Endodermal cell (in vitro differentiated cells): ENCODE measurements around the gene FBXW4. TPM values are rescaled to one million over a fixed set of nuclear protein-coding genes. Genes with fewer than 3 reads are reported as not detected.

Experiments
- DNase-seq: peaks from one replicate; pipeline ENCODE4 v3.0.0-alpha.2; 2017
- H3K27ac ChIP-seq: 2 replicates; pipeline ENCODE4 v1.5.1; 2013; ENCODE audit warnings: mild to moderate bottlenecking, low read depth, low read length, moderate library complexity
- H3K27me3 ChIP-seq: 2 replicates; pipeline ENCODE4 v1.6.1; 2013; ENCODE audit warnings: mild to moderate bottlenecking, low read length, moderate library complexity; ENCODE audit not compliant: insufficient read depth, control insufficient read depth, poor library complexity, severe bottlenecking
- H3K36me3 ChIP-seq: 2 replicates; pipeline ENCODE4 v1.7.0; 2013; ENCODE audit warnings: mild to moderate bottlenecking, low read length, moderate library complexity; ENCODE audit not compliant: control insufficient read depth, insufficient read depth
- H3K4me1 ChIP-seq: one replicate; pipeline ENCODE4 v1.7.0; 2013; ENCODE audit warnings: low read length; ENCODE audit not compliant: control insufficient read depth, insufficient read depth
- H3K4me3 ChIP-seq: 2 replicates; pipeline ENCODE4 v1.5.1; 2013; ENCODE audit warnings: mild to moderate bottlenecking, low read length, moderate library complexity
- H3K9ac ChIP-seq: 2 replicates; pipeline ENCODE4 v1.6.1; 2013; ENCODE audit warnings: mild to moderate bottlenecking, low read length, moderate library complexity; ENCODE audit not compliant: poor library complexity, severe bottlenecking; ENCODE audit errors: extremely low read depth
- H3K9me3 ChIP-seq: 2 replicates; pipeline ENCODE4 v1.6.1; 2013; ENCODE audit warnings: mild to moderate bottlenecking, low read length, moderate library complexity; ENCODE audit not compliant: control insufficient read depth
- H3K27ac Mint-ChIP-seq: 2 replicates; pipeline ENCODE4 v1.8.0; 2020; ENCODE audit warnings: mixed read lengths
- H3K27me3 Mint-ChIP-seq: 2 replicates; pipeline ENCODE4 v1.8.0; 2021; ENCODE audit warnings: mild to moderate bottlenecking, mixed read lengths; ENCODE audit not compliant: insufficient read depth
- H3K36me3 Mint-ChIP-seq: 2 replicates; pipeline ENCODE4 v1.8.0; 2020; ENCODE audit warnings: low read depth, mixed read lengths
- H3K4me1 Mint-ChIP-seq: 2 replicates; pipeline ENCODE4 v1.8.0; 2020; ENCODE audit warnings: mixed read lengths
- H3K4me3 Mint-ChIP-seq: 2 replicates; pipeline ENCODE4 v1.8.0; 2020; ENCODE audit warnings: mild to moderate bottlenecking, moderate library complexity, mixed read lengths
- H3K9me3 Mint-ChIP-seq: 2 replicates; pipeline ENCODE4 v1.8.0; 2020; ENCODE audit warnings: mild to moderate bottlenecking, mixed read lengths
- CTCF ChIP-seq: fragments of 200-600 bp; sonication (generic); conservative IDR thresholded peaks from 2 replicates; pipeline ENCODE4 v1.5.0; 2021; ENCODE audit warnings: antibody characterized with exemption, mild to moderate bottlenecking
- WGBS, 2 experiments: methylation state at CpG; one replicate each; pipeline versions ENCODE4 v1.1.5 to v1.1.7; 2013; ENCODE audit warnings: missing lambda C conversion rate in 2 of 2, mixed read lengths in 1 of 2; ENCODE audit not compliant: insufficient coverage in 1 of 2, insufficient read length in 1 of 2; 5-methylcytosine and 5-hydroxymethylcytosine counted together
- total RNA-seq, 2 donors: library from RNA; stranded (reverse); fragmentation: NEBNext Ultra II Directional in 1 of 2; extraction: Animal tissue kit (Norgen Biotek cat#: 25700) in 1 of 2; gene quantifications; 2 replicates in 1 of 2; 3 replicates in 1 of 2; pipeline ENCODE4 v1.2.1, GENCODE V29; 2021

FBXW4 gene
- total RNA-seq, 2 donors from 2014 or later = 63.8 to 70.9 TPM

GRCh38 chr10:101663097-101663496 lies 31.9 kb downstream of the FBXW4 start:
- H3K4me1 ChIP-seq = peaks cover 14% of the 10 kb centered on the region
- no peaks in the 10 kb centered on the region for H3K9me3 ChIP-seq
- peaks cover 74% of the 10 kb centered on the region for H3K36me3 ChIP-seq
- peaks cover 29% of the 10 kb centered on the region for H3K4me1 Mint-ChIP-seq
- no peaks in the 10 kb centered on the region for H3K27me3 ChIP-seq
- no peaks in the 10 kb centered on the region for H3K9me3 Mint-ChIP-seq
- no peak overlapping the region for H3K27ac Mint-ChIP-seq
- H3K27me3 Mint-ChIP-seq = no peaks in the 10 kb centered on the region
- WGBS, 2 experiments = 100% methylated on average over 1 of the region's 1 CpG; no CpG with 5 or more reads in 1 of the 2 experiments
- DNase-seq = no peak
- H3K36me3 Mint-ChIP-seq = peaks cover 51% of the 10 kb centered on the region
- no peak overlapping the region for H3K9ac ChIP-seq
- no peak overlapping the region for H3K4me3 Mint-ChIP-seq
- H3K4me3 ChIP-seq = no peak overlapping the region
- no peak for TF ChIP-seq CTCF
- no peak overlapping the region for H3K27ac ChIP-seq

- no peak overlapping the region for H3K27ac Mint-ChIP-seq
- no peak overlapping the region for H3K4me3 Mint-ChIP-seq
- Histone ChIP-seq H3K9ac (no peak overlapping the region), H3K27ac (no peak overlapping the region), H3K27me3 (no peaks in the 10 kb centered on the region), H3K4me3 (no peak overlapping the region), H3K4me1 (no peaks in the 10 kb centered on the region), H3K9me3 (no peaks in the 10 kb centered on the region), H3K36me3 (peaks cover 78% of the 10 kb centered on the region)
- DNase-seq = peak; percentile 50
- peaks cover 9% of the 10 kb centered on the region for H3K4me1 Mint-ChIP-seq
- 80 to 87% methylated on average over 1 to 3 of the region's 4 CpGs for WGBS, 2 experiments
- H3K27me3 Mint-ChIP-seq = no peaks in the 10 kb centered on the region
- peaks cover 61% of the 10 kb centered on the region for H3K36me3 Mint-ChIP-seq
- H3K9me3 Mint-ChIP-seq = no peaks in the 10 kb centered on the region
- TF ChIP-seq CTCF = no peak
Observed at GRCh38 chr10:101660256-101660655, 34.7 kb downstream of the FBXW4 start.

- H3K9me3 ChIP-seq = no peaks in the 10 kb centered on the region
- peak; percentile 33 for TF ChIP-seq CTCF
- no peaks in the 10 kb centered on the region for H3K4me1 ChIP-seq
- Mint-ChIP-seq H3K9me3 (no peaks in the 10 kb centered on the region), H3K4me3 (no peak overlapping the region), H3K27me3 (no peaks in the 10 kb centered on the region), H3K36me3 (peaks cover 57% of the 10 kb centered on the region), H3K4me1 (peaks cover 9% of the 10 kb centered on the region), H3K27ac (no peak overlapping the region)
- no peak for DNase-seq
- H3K36me3 ChIP-seq = peaks cover 73% of the 10 kb centered on the region
- H3K9ac ChIP-seq = no peak overlapping the region
- no peak overlapping the region for H3K4me3 ChIP-seq
- H3K27ac ChIP-seq = no peak overlapping the region
- H3K27me3 ChIP-seq = no peaks in the 10 kb centered on the region
- WGBS, 2 experiments = 92 to 94% methylated on average over 4 to 5 of the region's 5 CpGs
Observed at GRCh38 chr10:101658975-101659374, 36.0 kb downstream of the FBXW4 start.
